OCI-LY7 (cell line): Measurements from ENCODE around the gene TRIM69. TPM values are rescaled to one million over a fixed set of nuclear protein-coding genes. Genes with fewer than 3 reads are reported as not detected.
"Not testable (repeated sequence)": the region's sequence is repeated elsewhere in the genome, so short reads cannot be mapped to it uniquely, and the experiment has no call there.

Experiments
- BruUV-seq: library from RNA; stranded (reverse); fragments of 400-500 nt; replicated peaks from 2 replicates; lab custom pipeline; 2021; lab: Mats Ljungman, UMichigan
- CTCF ChIA-PET: fragments of 300-600 bp; sonication (Branson Sonifier 250); formaldehyde crosslinking; loops from one replicate; lab custom pipeline; 2022; ENCODE audit warnings: antibody characterized with exemption; ENCODE audit not compliant: unreplicated experiment; lab: Charles Lee
- POLR2A ChIA-PET: fragments of 300-600 bp; sonication (Branson Sonifier 250); formaldehyde crosslinking; loops from one replicate; lab custom pipeline; 2022; ENCODE audit warnings: antibody characterized with exemption; lab: Charles Lee
- DNase-seq: peaks from one replicate; pipeline ENCODE4 v3.0.0-alpha.2; 2015; ENCODE audit warnings: low spot score
- H2AFZ ChIP-seq: fragments of 200-600 bp; sonication (generic), shearing (Covaris generic); 2 replicates; pipeline ENCODE4 v1.6.1; 2014; ENCODE audit warnings: mild to moderate bottlenecking, antibody characterized with exemption, low read length, moderate library complexity
- H3K27ac ChIP-seq: fragments of 200-600 bp; sonication (generic); 2 replicates; pipeline ENCODE4 v1.5.1; 2014; ENCODE audit warnings: mixed run types, low read depth, mild to moderate bottlenecking, moderate library complexity, low read length, inconsistent platforms; ENCODE audit not compliant: poor library complexity, severe bottlenecking
- H3K36me3 ChIP-seq: fragments of 200-600 bp; sonication (generic); 2 replicates; pipeline ENCODE4 v1.6.1; 2014; ENCODE audit warnings: mild to moderate bottlenecking, antibody characterized with exemption, low read length, moderate library complexity, mixed read lengths; ENCODE audit not compliant: insufficient read depth
- H3K4me1 ChIP-seq: fragments of 200-600 bp; sonication (generic); 2 replicates; pipeline ENCODE4 v1.5.1; 2014; ENCODE audit warnings: mild to moderate bottlenecking, low read length; ENCODE audit not compliant: insufficient read depth, poor library complexity, severe bottlenecking
- H3K4me2 ChIP-seq: fragments of 200-600 bp; sonication (generic); 2 replicates; pipeline ENCODE4 v1.6.1; 2014; ENCODE audit warnings: mild to moderate bottlenecking, low read length
- H3K4me3 ChIP-seq: fragments of 200-600 bp; sonication (generic); 2 replicates; pipeline ENCODE4 v1.5.1; 2014; ENCODE audit warnings: mild to moderate bottlenecking, low read depth, low read length; ENCODE audit not compliant: poor library complexity, severe bottlenecking
- H3K79me2 ChIP-seq: fragments of 200-600 bp; sonication (generic); 2 replicates; pipeline ENCODE4 v1.6.1; 2016; ENCODE audit warnings: low read depth, mild to moderate bottlenecking, low read length, moderate library complexity, mixed read lengths; ENCODE audit not compliant: insufficient read depth
- H3K9me2 ChIP-seq: fragments of 200-600 bp; sonication (generic); 2 replicates; pipeline ENCODE4 v1.6.1; 2016; ENCODE audit warnings: mild to moderate bottlenecking, low read length, mixed read lengths; ENCODE audit not compliant: insufficient read depth
- H3K9me3 ChIP-seq: fragments of 200-600 bp; sonication (generic); 2 replicates; pipeline ENCODE4 v1.6.1; 2014; ENCODE audit warnings: mild to moderate bottlenecking, mixed run types, low read length, mixed read lengths
- H4K20me1 ChIP-seq: fragments of 200-600 bp; sonication (generic); 2 replicates; pipeline ENCODE4 v1.6.1; 2014; ENCODE audit warnings: mild to moderate bottlenecking, antibody characterized with exemption, low read length, moderate library complexity, mixed read lengths; ENCODE audit not compliant: insufficient read depth
- EZH2phosphoT487 ChIP-seq: fragments of 200-600 bp; sonication (generic); IDR thresholded peaks from 2 replicates; pipeline ENCODE4 v1.6.1; 2018; ENCODE audit warnings: low read depth, borderline replicate concordance, mild to moderate bottlenecking, mixed run types, antibody characterized with exemption, low read length, moderate library complexity, mixed read lengths
- intact Hi-C: fragments of 100-400 bp; cut with micrococcal nuclease; formaldehyde crosslinking; loops from one replicate; pipeline ENCODE4 v1.10.0; 2022; ENCODE audit not compliant: unreplicated experiment
- total RNA-seq, 2 experiments: library from RNA; depleted of rRNA in 1 of 2; stranded (reverse); fragments of >200 nt in 1 of 2; shearing (Covaris generic) in 1 of 2; gene quantifications; 2 replicates each; pipeline ENCODE4 v1.2.3, GENCODE V29; 2014 to 2022
- TF ChIP-seq, protein P1 (sequence below): fragments of 200-600 bp; sonication (generic); conservative IDR thresholded peaks from 2 replicates; pipeline ENCODE4 v1.5.1; 2014; ENCODE audit warnings: mild to moderate bottlenecking, antibody characterized with exemption, low read length, moderate library complexity, mixed read lengths

The TRIM69 gene
- total RNA-seq, 2 experiments from 2014 or later: 16.3 to 33.7 TPM

DNA sequence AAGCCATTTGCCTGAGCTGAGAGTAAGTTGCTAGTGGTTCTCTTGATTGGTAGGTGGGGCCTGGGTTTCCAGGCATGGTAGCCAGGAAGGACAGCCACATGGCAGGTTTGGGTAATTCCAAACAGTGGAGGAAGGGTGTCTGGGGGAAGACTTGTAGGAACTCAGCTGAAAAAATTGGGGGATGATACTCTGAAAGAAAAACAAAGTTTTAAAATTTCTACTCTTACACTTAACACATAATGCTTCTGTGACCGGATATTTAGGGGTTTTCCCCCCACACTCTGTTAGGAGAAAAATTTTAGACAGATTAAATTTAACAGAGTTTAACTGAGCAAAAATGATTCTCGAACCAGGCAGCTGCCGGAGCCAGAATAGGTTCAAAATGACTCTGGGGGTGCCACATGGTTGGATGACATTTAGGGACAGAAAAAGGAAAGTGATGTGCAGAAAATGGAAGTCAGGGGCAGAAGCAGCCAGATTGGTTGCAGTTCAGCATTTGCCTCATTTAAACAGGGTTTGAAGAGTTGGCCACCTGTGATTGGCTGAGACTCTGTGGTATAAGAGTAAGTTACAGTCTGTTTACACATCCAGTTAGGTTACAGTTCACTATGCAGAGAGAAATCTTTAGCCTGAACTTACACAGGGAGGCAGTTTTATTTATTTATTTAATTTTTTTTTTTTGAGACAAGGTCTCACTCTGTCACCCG, 16.9 kb upstream of the TRIM69 start:
- no peak overlapping the region for H3K4me3 ChIP-seq
- no peaks in the 10 kb centered on the region; the same call in 1 of the 2 replicates for H3K9me3 ChIP-seq
- H3K79me2 ChIP-seq: peaks cover 22% of the 10 kb centered on the region
- peaks cover 58% of the 10 kb centered on the region for H3K36me3 ChIP-seq
- H3K4me2 ChIP-seq: peak overlapping the region; percentile 37
- H2AFZ ChIP-seq: no peak overlapping the region
- H3K9me2 ChIP-seq: no peaks in the 10 kb centered on the region
- ChIA-PET POLR2A (interaction anchor here (0.7 to 0.9 kb wide), 2 partner anchors 17 to 19 kb away, joined by 3 to 4 read pairs; partner anchors contain the start of gene TRIM69), CTCF (no interaction called here)
- DNase-seq: peak; percentile 65
- H3K4me1 ChIP-seq: peaks cover 86% of the 10 kb centered on the region
- no peak for TF ChIP-seq EZH2phosphoT487
- TF ChIP-seq, protein P1, sequence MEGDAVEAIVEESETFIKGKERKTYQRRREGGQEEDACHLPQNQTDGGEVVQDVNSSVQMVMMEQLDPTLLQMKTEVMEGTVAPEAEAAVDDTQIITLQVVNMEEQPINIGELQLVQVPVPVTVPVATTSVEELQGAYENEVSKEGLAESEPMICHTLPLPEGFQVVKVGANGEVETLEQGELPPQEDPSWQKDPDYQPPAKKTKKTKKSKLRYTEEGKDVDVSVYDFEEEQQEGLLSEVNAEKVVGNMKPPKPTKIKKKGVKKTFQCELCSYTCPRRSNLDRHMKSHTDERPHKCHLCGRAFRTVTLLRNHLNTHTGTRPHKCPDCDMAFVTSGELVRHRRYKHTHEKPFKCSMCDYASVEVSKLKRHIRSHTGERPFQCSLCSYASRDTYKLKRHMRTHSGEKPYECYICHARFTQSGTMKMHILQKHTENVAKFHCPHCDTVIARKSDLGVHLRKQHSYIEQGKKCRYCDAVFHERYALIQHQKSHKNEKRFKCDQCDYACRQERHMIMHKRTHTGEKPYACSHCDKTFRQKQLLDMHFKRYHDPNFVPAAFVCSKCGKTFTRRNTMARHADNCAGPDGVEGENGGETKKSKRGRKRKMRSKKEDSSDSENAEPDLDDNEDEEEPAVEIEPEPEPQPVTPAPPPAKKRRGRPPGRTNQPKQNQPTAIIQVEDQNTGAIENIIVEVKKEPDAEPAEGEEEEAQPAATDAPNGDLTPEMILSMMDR: no peak
- intact Hi-C loops: no loop called here
- peaks cover 16% of the 10 kb centered on the region for H4K20me1 ChIP-seq
- peak overlapping the region; percentile 85 for H3K27ac ChIP-seq
- no TSS peak for BruUV-seq

- POLR2A ChIA-PET: interaction anchor here (0.9 kb wide), 1 partner anchor 18 kb away, joined by 4 read pairs; no protein-coding TSS in a partner anchor
- BruUV-seq, intact Hi-C loops, DNase-seq, CTCF ChIA-PET, H3K9me2 ChIP-seq, H3K4me3 ChIP-seq, H3K4me2 ChIP-seq, H2AFZ ChIP-seq, H3K9me3 ChIP-seq: not testable (repeated sequence)
- peaks cover 86% of the 10 kb centered on the region for H3K4me1 ChIP-seq
- peaks cover 52% of the 10 kb centered on the region for H3K36me3 ChIP-seq
- peaks cover 17% of the 10 kb centered on the region for H3K79me2 ChIP-seq
- H4K20me1 ChIP-seq: peaks cover 13% of the 10 kb centered on the region
- H3K27ac ChIP-seq: peak overlapping the region; percentile 85
Measured at GRCh38 chr15:44720000-44720435, 16.3 kb upstream of the TRIM69 start.

- DNase-seq: no peak
Measured at GRCh38 chr15:44720460-44721176, 15.7 kb upstream of the TRIM69 start.

More at GRCh38 chr15:44720460-44721176, 15.7 kb upstream of the TRIM69 start:
- ChIA-PET CTCF (interaction anchor here (0.6 kb wide), 1 partner anchor 17 kb away, joined by 3 read pairs; no protein-coding TSS in a partner anchor), POLR2A (interaction anchor here (0.6 to 2.4 kb wide), 4 partner anchors 10 to 219 kb away, joined by 4 to 12 read pairs (median 4); partner anchors contain the start of genes B2M and PATL2)
- H3K4me3 ChIP-seq: no peak overlapping the region
- peaks cover 8% of the 10 kb centered on the region; the same call in 1 of the 2 replicates for H4K20me1 ChIP-seq
- peaks cover 86% of the 10 kb centered on the region for H3K4me1 ChIP-seq
- BruUV-seq: no TSS peak
- H3K36me3 ChIP-seq: peaks cover 46% of the 10 kb centered on the region
- no peak for TF ChIP-seq EZH2phosphoT487
- TF ChIP-seq, protein P1: no peak
- intact Hi-C loops: no loop called here
- no peak overlapping the region for H3K4me2 ChIP-seq
- peak overlapping the region; percentile 85 for H3K27ac ChIP-seq
- no peaks in the 10 kb centered on the region for H3K9me2 ChIP-seq
- no peaks in the 10 kb centered on the region; the same call in 1 of the 2 replicates for H3K9me3 ChIP-seq
- peaks cover 11% of the 10 kb centered on the region; the same call in 1 of the 2 replicates for H3K79me2 ChIP-seq
- no peak overlapping the region for H2AFZ ChIP-seq
